Testis (tissue), 2 donors: ENCODE results near the gene KLHL1.

Experiments used
- POLR2A ChIP-seq: fragments of 450-650 bp; IDR thresholded peaks from one replicate; pipeline ENCODE4 v1.6.1; 2017; ENCODE audit warnings: antibody characterized with exemption, mild to moderate bottlenecking, moderate library complexity
- TF ChIP-seq, protein P1 (sequence below), 3 experiments: fragments of 450-650 bp in 2 of 3; fragments of 200-600 bp in 1 of 3; sonication (generic) in 1 of 3; IDR thresholded peaks; one replicate each; pipeline ENCODE4 v1.5.1; 2016 to 2019; ENCODE audit warnings: antibody characterized with exemption in 3 of 3, mild to moderate bottlenecking in 2 of 3, moderate library complexity in 1 of 3

DNA sequence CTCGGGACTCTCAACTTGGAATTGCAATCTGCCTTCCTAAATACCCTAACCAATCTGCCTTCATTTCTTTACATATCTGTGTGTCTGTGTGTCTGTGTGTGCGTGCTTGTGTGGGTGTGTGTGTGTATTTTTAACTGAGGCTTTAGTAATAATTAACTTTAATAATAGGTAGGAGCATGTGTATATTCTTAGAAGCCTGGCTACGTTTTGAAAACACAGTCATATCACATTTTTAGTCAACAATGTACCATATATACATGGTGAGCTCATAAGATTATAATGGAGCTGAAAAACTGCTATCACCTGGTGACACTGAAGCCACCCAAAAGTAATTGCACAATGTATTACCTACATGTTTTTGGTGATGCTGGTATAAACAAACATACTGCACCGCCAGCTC lies 66.1 kb downstream of the KLHL1 start:
- TF ChIP-seq, protein P1, sequence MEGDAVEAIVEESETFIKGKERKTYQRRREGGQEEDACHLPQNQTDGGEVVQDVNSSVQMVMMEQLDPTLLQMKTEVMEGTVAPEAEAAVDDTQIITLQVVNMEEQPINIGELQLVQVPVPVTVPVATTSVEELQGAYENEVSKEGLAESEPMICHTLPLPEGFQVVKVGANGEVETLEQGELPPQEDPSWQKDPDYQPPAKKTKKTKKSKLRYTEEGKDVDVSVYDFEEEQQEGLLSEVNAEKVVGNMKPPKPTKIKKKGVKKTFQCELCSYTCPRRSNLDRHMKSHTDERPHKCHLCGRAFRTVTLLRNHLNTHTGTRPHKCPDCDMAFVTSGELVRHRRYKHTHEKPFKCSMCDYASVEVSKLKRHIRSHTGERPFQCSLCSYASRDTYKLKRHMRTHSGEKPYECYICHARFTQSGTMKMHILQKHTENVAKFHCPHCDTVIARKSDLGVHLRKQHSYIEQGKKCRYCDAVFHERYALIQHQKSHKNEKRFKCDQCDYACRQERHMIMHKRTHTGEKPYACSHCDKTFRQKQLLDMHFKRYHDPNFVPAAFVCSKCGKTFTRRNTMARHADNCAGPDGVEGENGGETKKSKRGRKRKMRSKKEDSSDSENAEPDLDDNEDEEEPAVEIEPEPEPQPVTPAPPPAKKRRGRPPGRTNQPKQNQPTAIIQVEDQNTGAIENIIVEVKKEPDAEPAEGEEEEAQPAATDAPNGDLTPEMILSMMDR (IDR thresholded peaks at IDR 0.05): no peak
- no peak for TF ChIP-seq POLR2A
